IPS-15b (cell line): ENCODE results near the gene FNBP1.

Experiments
- H3K27me3 ChIP-seq: one replicate; pipeline ENCODE4 v1.6.1; 2013; ENCODE audit warnings: low read length; ENCODE audit not compliant: control insufficient read depth, insufficient read depth
- H3K36me3 ChIP-seq: one replicate; pipeline ENCODE4 v1.6.1; 2013; ENCODE audit warnings: low read length; ENCODE audit not compliant: control insufficient read depth, insufficient read depth
- H3K4me1 ChIP-seq: one replicate; pipeline ENCODE4 v1.6.1; 2013; ENCODE audit warnings: mild to moderate bottlenecking, low read length; ENCODE audit not compliant: control insufficient read depth, insufficient read depth
- H3K4me3 ChIP-seq: one replicate; pipeline ENCODE4 v1.5.1; 2013; ENCODE audit warnings: low read depth, low read length
- H3K9ac ChIP-seq: one replicate; pipeline ENCODE4 v1.6.1; 2013; ENCODE audit warnings: low read depth, mild to moderate bottlenecking, low read length
- H3K9me3 ChIP-seq: one replicate; pipeline ENCODE4 v1.6.1; 2013; ENCODE audit warnings: mild to moderate bottlenecking, low read length; ENCODE audit not compliant: control insufficient read depth, insufficient read depth

Gene FNBP1

DNA sequence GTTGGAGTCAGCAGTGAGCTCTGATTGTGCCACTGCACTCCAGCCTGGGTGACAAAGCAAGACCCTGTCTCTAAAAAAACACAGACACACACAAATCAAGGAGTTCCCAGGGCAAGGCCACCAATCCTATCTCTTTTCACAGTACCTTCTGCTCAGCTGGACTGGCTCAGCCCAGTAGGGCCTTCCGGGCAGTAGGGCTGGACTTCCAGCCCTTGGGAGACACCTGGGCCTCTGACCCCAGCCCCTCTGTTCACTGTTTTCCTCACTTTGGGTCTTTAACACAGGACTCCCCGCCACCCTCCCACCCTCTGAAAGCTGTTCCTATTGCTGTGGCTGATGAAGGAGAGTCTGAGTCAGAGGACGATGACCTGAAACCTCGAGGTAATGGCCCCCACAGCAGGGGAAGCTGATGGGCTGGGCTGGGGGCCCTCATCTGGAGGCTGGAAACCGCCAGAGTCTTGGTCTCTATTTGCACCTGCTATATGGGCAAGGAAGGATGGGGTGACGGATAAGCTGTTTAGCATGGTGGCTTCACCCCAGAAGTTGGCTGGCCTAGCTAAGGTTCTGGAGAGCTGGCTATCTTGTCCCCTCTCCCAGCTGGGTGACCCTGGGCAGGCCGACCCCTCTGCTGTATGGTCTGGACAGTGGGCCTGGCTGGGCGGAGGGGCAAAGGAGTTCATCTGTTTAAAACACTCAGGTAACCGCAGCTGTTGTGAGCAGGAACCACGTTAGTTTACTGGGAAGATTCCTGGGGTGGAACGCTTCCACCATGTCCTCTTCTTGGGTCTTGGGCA is 182.1 kb downstream of the FNBP1 start:
- no peak overlapping the region for H3K4me3 ChIP-seq
- H3K36me3 ChIP-seq = peaks cover 16% of the 10 kb centered on the region
- no peak overlapping the region for H3K9ac ChIP-seq
- no peaks in the 10 kb centered on the region for H3K4me1 ChIP-seq
- no peaks in the 10 kb centered on the region for H3K27me3 ChIP-seq
- H3K9me3 ChIP-seq = no peaks in the 10 kb centered on the region

DNA sequence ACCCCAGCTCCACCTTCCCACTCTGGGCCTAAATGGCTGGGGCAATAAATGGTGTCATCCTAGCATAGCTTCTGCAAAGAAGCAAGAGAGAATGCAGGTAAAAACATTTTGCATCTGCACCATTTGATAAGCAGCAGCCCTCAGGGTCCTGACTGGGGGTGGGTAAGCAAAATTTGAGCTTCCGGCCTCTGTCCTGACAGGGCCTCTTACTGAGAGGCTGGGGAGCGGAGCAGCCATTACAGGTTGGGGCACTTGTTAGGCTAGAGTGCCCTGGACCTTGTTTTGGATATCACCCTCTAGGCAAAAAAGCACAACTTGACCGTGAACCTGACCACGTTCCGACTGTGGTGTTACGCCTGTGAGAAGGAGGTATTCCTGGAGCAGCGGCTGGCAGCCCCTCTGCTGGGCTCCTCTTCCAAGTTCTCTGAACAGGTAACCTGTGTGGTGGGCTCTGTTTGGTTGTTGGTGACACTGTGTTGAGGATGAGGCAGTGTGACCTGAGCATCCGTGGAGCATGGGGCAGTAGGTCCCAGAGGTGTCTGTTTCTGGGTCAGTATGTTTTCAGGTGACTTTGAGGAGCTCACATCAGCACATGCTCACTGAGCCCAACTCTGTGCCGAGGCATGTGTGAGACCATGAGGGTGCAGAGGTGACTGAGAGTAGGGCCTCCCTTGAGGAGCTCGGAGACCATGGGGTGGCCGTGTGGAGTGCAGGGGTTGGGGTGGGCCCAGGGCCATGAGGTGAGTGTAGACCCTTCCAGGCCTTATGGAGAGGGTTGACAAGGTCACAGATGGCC is 184.6 kb downstream of the FNBP1 start:
- Histone ChIP-seq H3K9me3 (no peaks in the 10 kb centered on the region), H3K4me3 (no peak overlapping the region), H3K9ac (no peak overlapping the region), H3K4me1 (no peaks in the 10 kb centered on the region), H3K27me3 (no peaks in the 10 kb centered on the region), H3K36me3 (peaks cover 8% of the 10 kb centered on the region)

DNA sequence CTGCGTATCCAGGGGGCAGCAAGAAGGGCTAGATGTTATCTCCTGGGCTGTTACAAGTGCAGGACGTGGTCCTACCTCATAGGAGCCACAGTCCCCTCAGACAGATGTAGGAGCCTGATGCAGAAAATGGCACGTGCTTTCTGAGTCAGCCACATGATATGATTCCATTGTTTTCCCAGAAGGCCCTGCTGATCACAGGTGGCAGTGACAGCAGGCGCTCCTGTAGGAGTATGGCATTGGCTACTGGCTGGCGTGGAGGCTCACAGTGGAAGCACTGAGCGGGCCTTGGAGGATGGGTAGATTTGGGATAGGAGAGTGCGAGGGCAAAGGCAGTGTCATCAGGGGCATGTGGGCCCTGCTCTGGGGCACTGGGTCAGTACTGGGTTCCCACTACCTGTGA is 185.8 kb downstream of the FNBP1 start:
- H3K9ac ChIP-seq = no peak overlapping the region
- H3K4me3 ChIP-seq = no peak overlapping the region
- no peaks in the 10 kb centered on the region for H3K27me3 ChIP-seq
- H3K36me3 ChIP-seq = peaks cover 6% of the 10 kb centered on the region
- no peaks in the 10 kb centered on the region for H3K4me1 ChIP-seq
- no peaks in the 10 kb centered on the region for H3K9me3 ChIP-seq

DNA sequence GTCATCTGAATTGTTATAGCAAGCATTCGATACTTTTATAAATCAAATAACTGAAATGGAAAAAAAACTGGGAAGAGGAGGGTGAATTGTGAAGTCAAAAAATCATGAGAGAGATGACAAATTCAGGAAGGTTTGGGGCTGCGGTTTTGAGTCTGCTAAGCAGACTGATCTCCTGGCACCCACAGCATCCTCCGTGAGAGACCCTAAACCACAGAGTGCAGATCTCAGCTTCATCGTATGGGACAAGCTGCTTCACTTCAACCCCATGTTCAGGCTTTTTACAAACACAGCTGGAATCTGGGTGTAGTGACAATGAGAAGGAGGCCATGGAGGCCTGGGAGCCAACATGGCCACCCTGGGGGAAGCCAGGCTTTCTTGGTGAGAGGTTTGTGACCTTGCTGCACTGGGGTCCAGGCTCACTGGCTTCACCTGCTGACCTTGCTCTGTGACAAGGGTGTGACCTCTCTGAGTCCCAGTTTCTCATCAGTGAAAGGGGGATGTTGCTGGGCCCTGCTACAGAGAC is 188.3 kb downstream of the FNBP1 start:
- peaks cover 6% of the 10 kb centered on the region for H3K36me3 ChIP-seq
- no peak overlapping the region for H3K9ac ChIP-seq
- no peak overlapping the region for H3K4me3 ChIP-seq
- no peaks in the 10 kb centered on the region for H3K27me3 ChIP-seq
- no peaks in the 10 kb centered on the region for H3K4me1 ChIP-seq
- H3K9me3 ChIP-seq = no peaks in the 10 kb centered on the region

DNA sequence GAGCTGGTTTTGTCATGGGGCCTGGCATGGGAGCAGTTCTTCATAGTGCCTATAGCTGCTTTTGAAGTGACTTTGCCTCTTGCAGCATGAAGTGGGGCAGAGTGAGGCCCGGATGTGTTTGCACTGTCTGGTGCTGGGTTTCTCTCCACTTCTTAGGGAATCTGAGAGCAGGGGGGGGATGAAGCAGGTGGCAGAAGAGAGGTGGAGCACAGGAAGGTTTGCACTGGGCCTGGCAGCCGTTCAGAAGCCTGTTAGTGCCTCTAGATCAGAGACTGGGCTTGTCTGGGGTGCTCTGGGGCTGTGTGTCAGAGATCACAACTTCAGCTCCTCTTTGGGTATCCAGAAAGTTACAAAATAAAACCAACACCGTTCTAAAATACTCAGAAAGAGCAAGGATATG is 189.4 kb downstream of the FNBP1 start:
- Histone ChIP-seq H3K36me3 (peaks cover 6% of the 10 kb centered on the region), H3K4me1 (no peaks in the 10 kb centered on the region), H3K4me3 (no peak overlapping the region), H3K9me3 (no peaks in the 10 kb centered on the region), H3K9ac (no peak overlapping the region), H3K27me3 (no peaks in the 10 kb centered on the region)

DNA sequence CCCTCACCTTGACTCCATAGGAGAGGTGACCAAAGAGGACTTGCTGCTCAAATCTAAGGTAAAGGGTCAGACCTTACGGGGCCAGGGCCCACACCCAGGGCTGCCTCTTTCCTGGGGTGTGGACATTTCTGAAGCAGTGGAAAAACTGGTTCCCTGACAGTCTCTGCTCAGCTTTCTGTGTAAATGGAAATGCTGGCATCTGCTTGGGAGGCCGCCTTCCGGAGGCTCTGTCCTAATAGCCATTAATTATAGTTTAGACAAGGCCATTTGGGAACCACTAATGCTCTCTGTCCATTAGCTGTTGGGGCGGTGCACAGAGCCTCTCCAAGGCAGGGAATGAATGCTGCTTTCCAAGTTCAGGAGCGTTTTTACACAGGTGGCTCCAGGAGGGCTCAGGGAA is 190.4 kb downstream of the FNBP1 start:
- Histone ChIP-seq H3K4me3 (no peak overlapping the region), H3K4me1 (no peaks in the 10 kb centered on the region), H3K27me3 (no peaks in the 10 kb centered on the region), H3K9me3 (no peaks in the 10 kb centered on the region), H3K36me3 (peaks cover 3% of the 10 kb centered on the region), H3K9ac (no peak overlapping the region)

DNA sequence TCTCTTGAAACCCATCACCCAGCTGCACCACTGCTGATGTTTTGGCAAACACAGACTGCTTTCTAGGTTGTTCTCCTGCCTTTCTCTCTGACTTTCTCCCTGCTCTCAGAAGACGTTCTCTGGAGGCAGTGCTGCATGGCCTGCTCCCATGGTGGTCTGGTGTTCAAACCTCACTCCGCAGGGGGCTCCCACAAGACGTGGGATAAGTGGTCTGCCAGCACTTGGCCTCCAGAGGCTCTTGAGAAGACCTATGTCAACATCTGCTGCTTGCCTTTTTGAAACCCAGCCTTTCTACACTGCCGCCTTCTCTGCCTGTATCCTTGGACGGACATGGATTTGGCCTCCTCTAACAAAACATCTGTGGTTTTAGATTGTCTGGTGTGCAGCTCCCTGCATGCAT is 191.2 kb downstream of the FNBP1 start:
- Histone ChIP-seq H3K4me3 (no peak overlapping the region), H3K27me3 (no peaks in the 10 kb centered on the region), H3K9ac (no peak overlapping the region), H3K9me3 (no peaks in the 10 kb centered on the region), H3K4me1 (no peaks in the 10 kb centered on the region), H3K36me3 (peaks cover 3% of the 10 kb centered on the region)

DNA sequence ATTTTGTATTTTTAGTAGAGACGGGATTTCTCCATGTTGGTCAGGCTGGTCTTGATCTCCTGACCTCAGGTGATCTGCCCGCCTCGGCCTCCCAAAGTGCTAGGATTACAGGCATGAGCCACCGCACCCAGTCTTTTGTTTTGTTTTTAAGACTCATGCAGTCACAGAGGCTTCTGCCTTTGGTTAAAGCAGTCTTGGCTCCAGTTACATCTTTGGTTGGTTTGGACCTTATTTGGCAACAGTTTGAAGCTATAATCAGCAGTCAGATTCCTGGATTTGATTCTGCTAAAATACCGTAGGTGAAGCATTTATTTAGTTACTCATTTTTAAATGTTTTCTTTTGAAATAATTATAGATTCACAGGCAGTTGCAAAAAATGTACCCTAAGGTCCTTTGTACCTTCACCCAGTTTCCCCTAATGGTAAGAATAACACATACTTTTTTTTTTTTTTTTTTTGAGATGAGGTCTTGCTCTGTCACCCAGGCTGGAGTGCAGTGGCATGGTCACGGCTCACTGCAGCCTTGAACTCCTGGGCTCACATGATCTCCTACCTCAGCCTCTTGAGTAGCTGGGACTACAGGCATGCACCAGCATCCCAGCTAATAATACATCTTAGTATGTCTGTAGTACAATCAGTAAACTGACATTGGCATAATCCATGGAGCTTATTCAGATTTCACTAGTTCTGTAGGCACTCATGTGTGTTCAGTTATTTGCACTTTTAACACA is 192.0 kb downstream of the FNBP1 start:
- Histone ChIP-seq H3K27me3 (no peaks in the 10 kb centered on the region), H3K4me3 (no peak overlapping the region), H3K4me1 (no peaks in the 10 kb centered on the region), H3K9me3 (no peaks in the 10 kb centered on the region), H3K9ac (no peak overlapping the region), H3K36me3 (peaks cover 3% of the 10 kb centered on the region)

DNA sequence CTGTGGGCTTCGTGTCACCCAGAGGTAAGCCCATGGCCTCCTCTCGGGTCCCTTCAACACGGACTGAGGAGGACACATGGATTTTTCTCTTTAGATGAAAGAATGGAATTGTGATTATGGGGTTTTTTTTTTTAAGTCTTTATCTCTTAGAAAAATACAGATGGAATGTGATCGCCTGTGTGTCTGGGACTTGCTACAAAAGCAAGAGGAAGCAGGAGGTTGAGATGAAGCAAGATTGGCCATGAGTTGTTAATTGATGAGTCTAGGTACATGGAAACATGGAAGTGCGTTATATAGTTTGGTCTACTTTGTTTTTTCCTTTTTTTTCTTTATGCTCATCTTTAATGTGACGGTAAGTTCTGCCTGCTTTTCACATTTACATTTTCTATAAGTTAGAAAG is 193.1 kb downstream of the FNBP1 start:
- peaks cover 3% of the 10 kb centered on the region for H3K36me3 ChIP-seq
- H3K9ac ChIP-seq = no peak overlapping the region

DNA sequence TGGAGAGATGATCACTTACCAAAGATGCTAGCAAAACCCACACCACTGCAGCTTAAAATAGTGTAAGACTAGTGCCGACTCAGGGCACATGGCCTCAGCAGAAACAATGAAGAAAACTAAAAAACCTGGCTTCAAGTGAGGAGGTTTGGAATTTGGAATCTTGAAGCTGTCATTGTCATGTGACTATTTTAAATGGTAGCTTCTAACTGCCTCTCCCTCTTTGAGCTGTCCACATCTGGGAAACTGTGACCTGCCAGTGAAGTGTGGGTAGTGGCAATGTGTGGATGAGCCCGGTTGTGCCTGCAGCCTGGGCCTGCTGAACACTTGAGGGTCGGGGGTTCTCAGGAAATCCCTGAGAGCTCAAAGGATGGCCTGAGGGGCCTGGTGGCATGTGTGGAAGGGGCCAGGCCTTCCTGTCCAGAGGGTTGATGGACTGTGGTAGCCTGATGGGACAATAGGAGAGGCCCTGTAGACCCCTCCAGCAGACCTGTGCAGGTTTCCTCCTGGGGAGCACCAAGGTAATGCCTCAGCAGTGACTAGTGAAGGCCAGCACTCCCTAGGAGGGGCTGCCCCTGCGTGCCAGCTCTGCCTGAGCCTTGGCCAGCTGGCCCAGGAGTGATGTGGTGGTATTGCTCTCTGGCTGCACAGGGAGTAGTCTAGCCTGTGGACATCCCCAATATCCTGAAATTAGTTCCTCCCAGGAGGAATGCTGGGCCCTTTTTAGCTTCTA is 194.1 kb downstream of the FNBP1 start:
- Histone ChIP-seq H3K9me3 (no peaks in the 10 kb centered on the region), H3K9ac (no peak overlapping the region), H3K27me3 (no peaks in the 10 kb centered on the region), H3K4me3 (no peak overlapping the region), H3K4me1 (no peaks in the 10 kb centered on the region), H3K36me3 (peaks cover 3% of the 10 kb centered on the region)

More for the DNA sequence above, 193.1 kb downstream of the FNBP1 start:
- no peaks in the 10 kb centered on the region for H3K4me1 ChIP-seq
- H3K9me3 ChIP-seq = no peaks in the 10 kb centered on the region
- no peak overlapping the region for H3K4me3 ChIP-seq
- no peaks in the 10 kb centered on the region for H3K27me3 ChIP-seq

DNA sequence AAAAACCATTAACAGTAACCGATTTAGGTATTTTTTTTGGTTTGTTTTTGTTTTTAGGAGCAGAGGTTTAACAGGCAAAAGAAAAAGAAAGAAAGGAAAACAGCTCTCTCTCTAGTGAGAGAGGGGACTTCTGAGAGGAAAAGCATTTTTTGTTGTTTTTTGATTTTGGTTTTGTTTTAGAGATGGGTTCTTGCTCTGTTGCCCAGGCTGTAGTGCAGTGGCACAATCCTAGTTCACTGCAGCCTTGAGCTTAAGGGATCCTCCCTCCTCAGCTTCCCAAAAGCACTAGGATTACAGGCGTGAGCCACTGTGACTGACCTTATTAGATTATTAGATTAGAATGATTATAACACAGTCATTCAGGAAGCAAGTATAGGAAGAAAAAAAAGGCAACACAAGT is 197.6 kb downstream of the FNBP1 start:
- Histone ChIP-seq H3K27me3 (no peaks in the 10 kb centered on the region), H3K4me3 (no peak overlapping the region), H3K4me1 (no peaks in the 10 kb centered on the region), H3K9me3 (no peaks in the 10 kb centered on the region), H3K9ac (no peak overlapping the region), H3K36me3 (no peaks in the 10 kb centered on the region)
